T-helper 2 cell (primary cell): ENCODE data around the gene CSF2.

Source experiments
- DNase-seq, 5 experiments: peaks; one replicate each; pipeline versions ENCODE4 v3.0.0 to v3.0.0-alpha.2; 2012 to 2022
- total RNA-seq, 2 donors: gene quantifications; one replicate each; lab custom pipeline; 2026; lab: John Stamatoyannopoulos, UW

The CSF2 gene
- total RNA-seq = 0.31 to 0.47 reads per million in 2 donors

DNA sequence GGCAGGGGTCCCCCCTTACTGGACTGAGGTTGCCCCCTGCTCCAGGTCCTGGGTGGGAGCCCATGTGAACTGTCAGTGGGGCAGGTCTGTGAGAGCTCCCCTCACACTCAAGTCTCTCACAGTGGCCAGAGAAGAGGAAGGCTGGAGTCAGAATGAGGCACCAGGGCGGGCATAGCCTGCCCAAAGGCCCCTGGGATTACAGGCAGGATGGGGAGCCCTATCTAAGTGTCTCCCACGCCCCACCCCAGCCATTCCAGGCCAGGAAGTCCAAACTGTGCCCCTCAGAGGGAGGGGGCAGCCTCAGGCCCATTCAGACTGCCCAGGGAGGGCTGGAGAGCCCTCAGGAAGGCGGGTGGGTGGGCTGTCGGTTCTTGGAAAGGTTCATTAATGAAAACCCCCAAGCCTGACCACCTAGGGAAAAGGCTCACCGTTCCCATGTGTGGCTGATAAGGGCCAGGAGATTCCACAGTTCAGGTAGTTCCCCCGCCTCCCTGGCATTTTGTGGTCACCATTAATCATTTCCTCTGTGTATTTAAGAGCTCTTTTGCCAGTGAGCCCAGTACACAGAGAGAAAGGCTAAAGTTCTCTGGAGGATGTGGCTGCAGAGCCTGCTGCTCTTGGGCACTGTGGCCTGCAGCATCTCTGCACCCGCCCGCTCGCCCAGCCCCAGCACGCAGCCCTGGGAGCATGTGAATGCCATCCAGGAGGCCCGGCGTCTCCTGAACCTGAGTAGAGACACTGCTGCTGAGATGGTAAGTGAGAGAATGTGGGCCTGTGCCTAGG, at the start of gene CSF2:
Gene CSF2, plus strand, starts transcription at position 559 of the 783 bp plus-strand sequence. Its CDS starts 35 bp downstream, at position 594.
- DNase-seq = no peak

GRCh38 chr5:132024117-132024435, 49.5 kb upstream of the CSF2 start:
- DNase-seq = no peak

DNA sequence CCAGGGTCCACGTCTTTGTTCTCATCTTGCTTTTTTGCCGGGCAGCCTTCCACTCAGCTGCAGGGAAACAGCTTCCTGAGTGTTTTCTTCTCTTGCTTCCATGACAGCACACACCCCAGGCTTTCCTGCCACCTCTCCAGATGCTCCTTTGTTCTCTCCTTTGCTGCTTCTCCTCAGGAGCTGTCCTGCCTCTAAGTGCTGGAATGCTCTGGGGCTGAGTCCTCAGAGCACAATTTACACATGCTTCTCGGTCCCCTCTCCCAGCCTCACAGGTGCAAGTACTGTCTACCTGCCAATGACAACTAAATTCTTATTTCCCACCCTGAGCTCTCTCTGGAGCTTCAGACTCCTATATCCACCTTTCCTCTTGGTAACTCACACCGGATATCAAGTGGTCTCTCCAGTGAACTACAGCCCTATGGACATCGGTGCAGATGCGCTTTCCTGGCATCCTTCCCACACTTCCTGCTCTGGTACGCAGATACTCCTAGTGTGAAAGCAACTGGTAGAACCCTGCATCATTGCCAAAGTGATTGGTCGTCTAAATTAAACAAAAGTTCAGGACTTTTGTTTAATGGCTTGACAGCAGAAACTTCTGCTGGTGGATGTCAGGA, 48.7 kb upstream of the CSF2 start:
- no peak for DNase-seq

GRCh38 chr5:132025403-132025971, 48.1 kb upstream of the CSF2 start:
- DNase-seq = no peak

DNA sequence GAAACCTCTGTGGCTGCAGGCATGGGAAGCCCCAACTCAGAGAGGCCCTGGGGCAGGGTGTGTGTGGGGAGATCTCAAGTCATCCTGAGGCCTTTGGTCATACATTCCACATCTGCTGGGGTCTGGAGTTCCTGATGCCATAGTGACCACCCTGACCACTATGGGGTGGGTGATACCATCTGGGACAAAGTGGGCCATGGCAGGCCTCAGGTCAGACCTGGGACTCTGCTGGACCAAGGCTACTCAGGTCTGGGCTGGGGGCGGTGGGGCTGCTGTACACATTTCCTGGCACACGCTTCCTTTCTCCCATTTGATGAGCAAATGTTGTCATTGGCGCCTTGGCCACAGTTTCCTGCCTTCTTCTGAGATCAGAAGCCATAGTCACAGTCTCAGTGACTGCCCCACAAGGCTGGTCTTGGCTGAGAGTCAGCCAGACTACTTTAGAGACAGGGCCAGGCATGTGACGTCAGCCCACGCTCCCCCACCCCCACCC, 47.0 kb upstream of the CSF2 start:
- DNase-seq = peak in 2 of 5 experiments; percentile 74 to 82

GRCh38 chr5:132027027-132027426, 46.6 kb upstream of the CSF2 start:
- DNase-seq = no peak

DNA sequence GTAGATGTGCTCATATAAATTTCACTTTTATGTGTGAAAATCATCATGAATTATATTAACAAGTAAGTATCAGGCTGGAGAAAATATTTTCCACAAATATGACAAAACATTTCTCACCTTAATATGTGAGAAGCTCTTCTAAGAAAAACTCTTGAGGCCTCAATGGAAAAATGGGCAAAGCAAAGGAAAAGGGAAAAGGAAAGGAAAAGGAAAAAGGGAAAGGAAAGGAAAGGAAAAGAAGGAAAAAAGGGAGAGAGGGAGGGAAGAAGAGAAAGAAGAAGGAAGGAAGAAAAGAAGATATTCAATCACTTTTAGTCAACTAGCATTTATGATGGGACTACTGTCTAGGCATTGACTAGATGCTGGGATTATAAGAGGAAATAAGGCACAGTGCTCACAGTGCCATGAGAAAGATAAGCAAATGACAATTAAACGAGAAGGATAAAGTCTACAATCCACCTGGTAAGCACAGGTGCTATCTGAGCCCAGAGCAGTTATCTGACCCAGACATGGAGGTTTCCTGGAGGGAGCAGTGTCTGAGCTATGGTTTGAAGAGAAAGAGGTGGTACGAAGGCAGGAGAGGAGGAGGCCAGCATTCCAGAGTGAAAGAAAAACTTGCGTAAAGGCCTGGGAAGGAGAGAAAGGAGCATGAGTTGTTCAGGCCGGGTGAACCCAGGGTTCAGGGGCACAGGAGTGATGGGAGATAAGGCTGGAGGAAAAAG, 43.8 kb upstream of the CSF2 start:
- no peak for DNase-seq

DNA sequence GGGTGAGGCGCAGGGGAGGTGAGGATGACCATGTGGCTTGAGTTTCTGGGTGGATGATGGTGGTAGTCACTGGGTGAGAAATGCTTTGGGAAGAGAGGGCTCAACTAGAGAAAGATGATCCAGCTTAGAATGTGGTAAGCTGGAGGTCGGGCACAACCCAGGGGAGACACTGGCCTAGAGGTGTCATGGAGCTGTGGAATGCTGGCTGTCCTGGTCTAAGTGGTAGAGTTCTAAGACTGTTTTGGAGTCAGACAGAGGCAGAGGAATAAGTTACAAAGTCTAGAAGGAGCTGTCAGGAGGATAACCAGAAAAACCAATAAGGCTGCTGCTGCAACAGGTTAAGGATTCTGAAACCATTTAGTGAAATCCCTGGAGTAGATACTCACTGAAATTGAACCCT, 43.0 kb upstream of the CSF2 start:
- no peak for DNase-seq

DNA sequence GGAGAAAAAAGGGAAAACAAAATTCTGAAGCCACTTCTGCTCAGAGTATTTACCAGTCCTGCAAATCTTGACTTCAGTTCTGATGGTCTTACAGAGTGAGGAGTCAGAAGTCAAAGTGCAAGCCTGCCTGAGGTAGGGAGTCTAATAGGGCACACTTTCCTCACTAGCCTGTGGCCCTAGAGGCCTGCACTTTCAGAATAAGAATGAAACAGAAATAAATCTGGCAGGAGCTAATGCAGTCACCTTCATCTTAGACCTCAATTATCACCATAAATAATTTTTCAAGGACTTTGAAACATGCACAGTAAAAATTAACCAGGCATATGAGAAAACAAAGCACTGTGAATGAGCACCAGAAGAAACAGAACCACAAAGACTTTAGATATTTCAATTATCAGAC, 41.4 kb upstream of the CSF2 start:
- no peak for DNase-seq

DNA sequence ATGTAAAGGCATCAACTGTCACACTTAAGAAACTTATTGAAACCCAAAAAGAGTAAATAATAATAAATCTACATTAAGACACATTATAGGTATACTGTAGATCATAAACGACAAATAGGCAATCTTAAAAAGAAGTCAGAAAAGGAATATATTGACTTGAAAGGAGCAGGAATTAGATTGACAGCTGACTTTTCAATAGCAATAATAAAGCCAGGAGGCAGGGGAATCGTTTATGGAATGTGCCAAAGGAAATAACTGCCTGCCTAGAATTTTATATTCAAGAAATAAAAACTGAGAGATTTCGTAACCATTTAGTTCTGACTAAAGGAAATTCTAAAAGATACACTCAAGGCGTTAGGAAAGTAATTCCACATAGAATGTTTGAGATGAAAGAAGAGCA, 40.5 kb upstream of the CSF2 start:
- no peak for DNase-seq

DNA sequence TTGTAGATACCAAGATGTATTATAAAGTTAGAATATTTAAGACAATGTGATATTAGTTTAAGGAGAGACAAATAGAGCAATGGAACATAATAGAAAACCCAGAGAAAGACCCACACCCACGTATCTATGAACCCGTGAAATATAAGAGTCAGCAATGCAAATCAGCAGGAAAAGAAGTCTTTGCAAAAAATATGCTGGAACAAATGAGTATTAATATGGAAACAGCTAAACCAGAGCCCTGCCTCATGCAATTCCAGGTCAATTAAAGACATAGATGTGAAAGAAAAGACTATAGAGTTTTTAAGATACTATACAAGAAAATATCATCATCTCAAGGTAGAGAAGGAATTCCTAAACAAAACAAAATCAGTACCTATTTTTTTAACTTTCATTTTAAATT, 36.2 kb upstream of the CSF2 start:
- no peak for DNase-seq

DNA sequence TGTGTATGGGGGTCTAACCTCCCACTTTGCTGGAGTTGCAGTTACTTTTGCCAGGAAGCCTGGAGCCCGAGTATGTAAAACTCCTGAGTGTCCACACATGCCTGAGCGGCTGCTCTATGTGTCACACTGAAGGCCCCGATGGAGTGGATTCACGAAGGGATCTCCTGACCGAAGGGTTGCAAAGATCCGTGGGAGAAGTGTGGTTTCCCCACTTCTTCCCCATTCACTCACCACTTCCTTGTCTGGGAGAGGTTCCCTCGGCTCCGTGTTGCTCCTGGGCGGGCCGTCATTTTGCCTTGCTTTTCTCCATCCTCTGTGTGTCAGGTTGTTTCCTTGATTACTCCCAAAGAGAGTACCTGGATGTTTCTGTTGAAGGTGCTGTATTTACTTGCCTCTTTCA, 29.4 kb upstream of the CSF2 start:
- no peak for DNase-seq

GRCh38 chr5:132046880-132047299, 26.7 kb upstream of the CSF2 start:
- DNase-seq = no peak

GRCh38 chr5:132049093-132049492, 24.5 kb upstream of the CSF2 start:
- peak in 1 of 5 experiments; percentile 30 for DNase-seq

- no peak for DNase-seq
Measured at GRCh38 chr5:132049559-132049958, 24.0 kb upstream of the CSF2 start.

GRCh38 chr5:132050136-132050535, 23.5 kb upstream of the CSF2 start:
- DNase-seq = no peak

DNA sequence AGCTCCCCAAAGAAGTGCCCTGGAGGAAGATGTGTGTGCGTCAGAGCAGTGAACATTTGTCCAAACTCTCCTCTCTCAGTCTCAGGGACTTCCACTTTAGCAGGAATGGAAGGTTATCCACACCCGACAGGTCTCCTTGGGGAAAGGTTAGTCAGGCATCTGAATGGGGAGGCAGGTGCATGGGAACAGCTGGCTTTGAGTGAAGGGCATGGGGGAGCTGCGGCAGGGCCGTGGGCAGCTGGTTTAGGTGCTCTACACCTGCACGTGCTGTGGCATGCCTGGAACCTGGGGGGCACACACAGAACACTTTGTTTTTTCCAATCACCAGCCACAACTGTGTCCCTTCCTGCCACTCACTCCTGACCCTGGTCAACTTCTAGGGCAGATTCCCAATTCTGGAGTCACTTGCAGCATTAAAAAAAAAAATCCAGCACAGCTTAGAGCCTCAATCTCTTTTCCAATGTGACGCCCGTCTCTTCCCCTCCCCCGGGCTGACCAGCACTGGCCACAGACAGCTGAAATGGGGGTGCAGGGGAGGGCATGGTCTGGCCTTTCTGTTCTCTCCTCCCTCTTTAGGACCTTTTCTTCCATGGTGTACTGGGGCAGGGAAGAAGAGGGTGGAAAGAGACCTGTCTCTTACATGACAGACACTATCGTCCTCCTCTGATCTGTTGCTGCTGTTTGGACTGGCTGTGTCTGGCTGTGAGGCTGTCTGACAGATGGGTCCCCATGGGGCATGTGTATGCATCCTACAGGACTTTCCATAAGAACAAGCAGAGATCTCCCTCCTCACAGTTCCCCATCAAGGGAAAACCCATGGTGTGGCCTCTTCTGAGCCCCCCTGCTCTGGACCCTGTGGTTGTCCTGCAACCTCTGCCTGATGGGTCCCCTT, 22.7 kb upstream of the CSF2 start:
- DNase-seq = no peak

- no peak for DNase-seq
Measured at GRCh38 chr5:132052520-132052919, 21.1 kb upstream of the CSF2 start.

DNA sequence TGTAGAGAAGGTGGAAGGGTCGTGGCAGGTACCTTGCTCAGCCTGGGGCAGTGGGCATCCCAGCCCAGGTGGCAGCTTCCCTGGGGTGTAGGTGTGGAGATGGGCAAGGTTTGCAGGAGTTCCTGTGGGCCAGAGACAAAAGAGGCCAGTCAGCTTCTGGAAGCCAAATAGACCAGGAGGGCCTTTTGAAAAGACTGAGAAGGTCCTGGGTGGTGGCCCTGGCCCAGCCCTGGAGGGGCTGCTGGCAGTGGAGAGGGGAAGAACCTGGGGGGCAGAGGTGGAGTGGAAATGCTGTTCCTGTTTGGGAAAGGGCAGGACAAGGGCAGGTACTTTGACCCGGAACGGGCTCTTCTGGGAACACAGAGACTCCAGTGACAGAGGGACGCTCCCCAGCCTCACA, 20.1 kb upstream of the CSF2 start:
- no peak for DNase-seq

DNA sequence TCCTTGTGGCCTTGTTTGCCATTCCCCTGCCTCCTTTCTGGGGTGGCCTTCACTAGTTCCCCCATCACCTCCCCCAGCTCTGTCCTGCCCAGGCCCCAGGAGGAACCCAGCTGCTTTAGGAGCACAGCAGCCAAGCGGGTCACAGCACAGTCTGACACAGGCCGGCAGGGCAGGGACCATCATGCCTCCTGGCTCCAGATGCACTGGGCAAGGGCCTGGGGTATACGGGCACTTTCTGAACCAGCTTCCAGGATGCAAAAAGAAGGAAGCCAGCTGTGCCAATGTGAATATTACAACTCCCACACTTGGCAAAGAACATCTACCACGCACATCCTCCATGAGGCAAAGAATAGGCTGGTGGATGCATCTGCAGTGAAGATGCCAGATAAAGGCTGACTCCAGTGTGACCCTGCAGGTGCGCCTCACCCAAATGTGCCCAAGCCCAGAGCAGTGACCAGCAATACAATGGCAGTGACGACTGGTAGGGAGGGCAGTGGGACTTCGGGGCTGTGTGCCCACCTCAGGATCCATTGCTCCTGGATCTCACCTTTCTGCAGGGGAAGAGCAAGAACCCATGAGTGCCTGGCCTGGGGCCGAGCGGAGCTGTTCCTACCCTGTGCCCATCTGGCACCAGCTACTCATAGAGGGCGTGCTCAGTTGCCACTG, 19.4 kb upstream of the CSF2 start:
- DNase-seq = peak in 1 of 5 experiments; percentile 1

DNA sequence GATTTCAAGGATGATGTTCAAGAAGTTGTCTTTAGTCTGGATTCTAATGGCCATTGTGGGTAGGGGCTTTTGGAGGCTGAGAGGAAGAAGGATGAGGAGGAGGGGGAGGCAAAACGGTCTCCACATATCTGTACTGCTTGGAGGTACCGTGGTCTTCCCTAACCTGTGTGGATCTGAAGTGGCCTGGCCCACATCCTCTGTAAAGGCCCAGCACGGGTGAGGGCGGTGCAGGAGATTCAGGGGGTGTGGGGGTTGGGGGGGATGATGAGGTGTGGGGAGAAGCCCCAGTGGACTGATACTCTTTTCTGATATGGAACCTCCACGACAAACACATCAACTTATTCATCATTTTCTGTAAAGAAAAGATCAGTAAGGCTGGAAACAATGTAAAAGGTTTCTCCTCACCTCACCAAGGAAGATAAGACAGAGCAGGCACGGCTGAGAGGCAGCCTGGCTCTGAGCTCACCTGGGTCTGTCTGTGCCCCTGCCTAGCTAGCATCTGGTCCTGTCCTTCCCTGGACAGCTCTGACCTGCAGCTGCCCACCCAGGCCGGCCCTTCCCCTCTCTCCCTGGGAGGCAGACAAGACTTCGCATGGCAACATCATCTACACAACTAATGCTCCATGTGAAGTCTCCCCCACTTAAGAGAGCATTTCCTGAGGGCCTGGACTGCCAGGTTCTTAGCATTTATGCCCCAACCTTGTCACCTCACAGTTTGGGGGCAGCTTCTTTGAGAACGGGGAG, 18.7 kb upstream of the CSF2 start:
- DNase-seq = peak in 1 of 5 experiments; percentile 1
